IPS-18a (cell line): Measurements from ENCODE around the gene ITGB1BP1.

Experiments
- H3K27ac ChIP-seq: one replicate; pipeline ENCODE4 v1.5.1; 2013; ENCODE audit warnings: low read length
- H3K27me3 ChIP-seq: one replicate; pipeline ENCODE4 v1.6.1; 2013; ENCODE audit warnings: mild to moderate bottlenecking, low read length; ENCODE audit not compliant: control insufficient read depth, insufficient read depth
- H3K36me3 ChIP-seq: one replicate; pipeline ENCODE4 v1.6.1; 2013; ENCODE audit warnings: low read depth, low read length; ENCODE audit not compliant: control insufficient read depth
- H3K4me1 ChIP-seq: one replicate; pipeline ENCODE4 v1.6.1; 2013; ENCODE audit warnings: low read depth, low read length; ENCODE audit not compliant: control insufficient read depth
- H3K4me3 ChIP-seq: one replicate; pipeline ENCODE4 v1.5.1; 2013; ENCODE audit warnings: low read length
- H3K9ac ChIP-seq: one replicate; pipeline ENCODE4 v1.6.1; 2013; ENCODE audit warnings: mild to moderate bottlenecking, low read length, moderate library complexity
- H3K9me3 ChIP-seq: one replicate; pipeline ENCODE4 v1.6.1; 2013; ENCODE audit warnings: low read depth, low read length; ENCODE audit not compliant: control insufficient read depth

ITGB1BP1 gene

GRCh38 chr2:9382604-9383235, 40.6 kb downstream of the ITGB1BP1 start:
- H3K27me3 ChIP-seq: no peaks in the 10 kb centered on the region
- no peak overlapping the region for H3K4me3 ChIP-seq
- H3K9me3 ChIP-seq: no peaks in the 10 kb centered on the region
- H3K9ac ChIP-seq: no peak overlapping the region
- H3K36me3 ChIP-seq: peaks cover 11% of the 10 kb centered on the region
- H3K27ac ChIP-seq: no peak overlapping the region
- H3K4me1 ChIP-seq: no peaks in the 10 kb centered on the region

- no peak overlapping the region for H3K27ac ChIP-seq
- no peak overlapping the region for H3K4me3 ChIP-seq
- no peaks in the 10 kb centered on the region for H3K27me3 ChIP-seq
- H3K4me1 ChIP-seq: no peaks in the 10 kb centered on the region
- no peak overlapping the region for H3K9ac ChIP-seq
- H3K36me3 ChIP-seq: peaks cover 10% of the 10 kb centered on the region
- H3K9me3 ChIP-seq: no peaks in the 10 kb centered on the region
Measured at GRCh38 chr2:9380702-9381628, 42.4 kb downstream of the ITGB1BP1 start.

- Histone ChIP-seq H3K4me3 (no peak overlapping the region), H3K27me3 (no peaks in the 10 kb centered on the region), H3K27ac (no peak overlapping the region), H3K9me3 (no peaks in the 10 kb centered on the region), H3K4me1 (no peaks in the 10 kb centered on the region), H3K36me3 (no peaks in the 10 kb centered on the region), H3K9ac (no peak overlapping the region)
Measured at GRCh38 chr2:9379391-9379755, 44.0 kb downstream of the ITGB1BP1 start.

- H3K9ac ChIP-seq: no peak overlapping the region
- no peak overlapping the region for H3K4me3 ChIP-seq
- no peaks in the 10 kb centered on the region for H3K36me3 ChIP-seq
- H3K4me1 ChIP-seq: no peaks in the 10 kb centered on the region
- H3K27ac ChIP-seq: no peak overlapping the region
- no peaks in the 10 kb centered on the region for H3K27me3 ChIP-seq
- H3K9me3 ChIP-seq: no peaks in the 10 kb centered on the region
Measured at GRCh38 chr2:9378433-9379390, 44.6 kb downstream of the ITGB1BP1 start.

- H3K4me1 ChIP-seq: no peaks in the 10 kb centered on the region
- H3K9me3 ChIP-seq: no peaks in the 10 kb centered on the region
- H3K36me3 ChIP-seq: no peaks in the 10 kb centered on the region
- H3K4me3 ChIP-seq: no peak overlapping the region
- no peaks in the 10 kb centered on the region for H3K27me3 ChIP-seq
- H3K9ac ChIP-seq: no peak overlapping the region
- no peak overlapping the region for H3K27ac ChIP-seq
Measured at GRCh38 chr2:9377461-9378097, 45.7 kb downstream of the ITGB1BP1 start.

GRCh38 chr2:9375857-9376428, 47.4 kb downstream of the ITGB1BP1 start:
- H3K9ac ChIP-seq: no peak overlapping the region
- H3K4me3 ChIP-seq: no peak overlapping the region
- no peak overlapping the region for H3K27ac ChIP-seq
- H3K27me3 ChIP-seq: no peaks in the 10 kb centered on the region
- no peaks in the 10 kb centered on the region for H3K9me3 ChIP-seq
- H3K36me3 ChIP-seq: no peaks in the 10 kb centered on the region
- H3K4me1 ChIP-seq: no peaks in the 10 kb centered on the region

- H3K27me3 ChIP-seq: no peaks in the 10 kb centered on the region
- no peak overlapping the region for H3K4me3 ChIP-seq
- H3K36me3 ChIP-seq: no peaks in the 10 kb centered on the region
- no peaks in the 10 kb centered on the region for H3K4me1 ChIP-seq
- H3K9ac ChIP-seq: no peak overlapping the region
- H3K9me3 ChIP-seq: no peaks in the 10 kb centered on the region
- H3K27ac ChIP-seq: no peak overlapping the region
Measured at GRCh38 chr2:9374071-9374730, 49.1 kb downstream of the ITGB1BP1 start.

- no peaks in the 10 kb centered on the region for H3K4me1 ChIP-seq
- H3K27me3 ChIP-seq: no peaks in the 10 kb centered on the region
- no peaks in the 10 kb centered on the region for H3K36me3 ChIP-seq
- no peak overlapping the region for H3K4me3 ChIP-seq
- no peak overlapping the region for H3K9ac ChIP-seq
- no peaks in the 10 kb centered on the region for H3K9me3 ChIP-seq
- H3K27ac ChIP-seq: no peak overlapping the region
Measured at GRCh38 chr2:9373476-9373875, 49.9 kb downstream of the ITGB1BP1 start.

GRCh38 chr2:9373047-9373446, 50.3 kb downstream of the ITGB1BP1 start:
- Histone ChIP-seq H3K4me1 (no peaks in the 10 kb centered on the region), H3K36me3 (peaks cover 2% of the 10 kb centered on the region), H3K27ac (no peak overlapping the region)

GRCh38 chr2:9370746-9371145, 52.6 kb downstream of the ITGB1BP1 start:
- H3K9ac ChIP-seq: no peak overlapping the region
- no peaks in the 10 kb centered on the region for H3K4me1 ChIP-seq
- no peaks in the 10 kb centered on the region for H3K27me3 ChIP-seq
- no peak overlapping the region for H3K4me3 ChIP-seq
- no peak overlapping the region for H3K27ac ChIP-seq
- H3K36me3 ChIP-seq: peaks cover 8% of the 10 kb centered on the region
- no peaks in the 10 kb centered on the region for H3K9me3 ChIP-seq

More at GRCh38 chr2:9373047-9373446, 50.3 kb downstream of the ITGB1BP1 start:
- Histone ChIP-seq H3K4me3 (no peak overlapping the region), H3K9ac (no peak overlapping the region), H3K9me3 (no peaks in the 10 kb centered on the region), H3K27me3 (no peaks in the 10 kb centered on the region)
